Keratinocyte (primary cell): Measurements from ENCODE around the gene COX8A. TPM values are rescaled to one million over a fixed set of nuclear protein-coding genes. Genes with fewer than 3 reads are reported as not detected.

Experiments used
- DNase-seq: peaks from one replicate; pipeline ENCODE4 v3.0.0-alpha.2; 2011; ENCODE audit warnings: low read depth, missing footprints, low spot score
- FAIRE-seq: peaks from 2 replicates; lab custom pipeline; 2011; peaks lifted over from hg19 to GRCh38; lab: Jason Lieb, UNC
- H2AFZ ChIP-seq: 2 replicates; pipeline ENCODE4 v1.6.0; 2012; ENCODE audit warnings: low read length, control low read depth, inconsistent platforms; ENCODE audit not compliant: control insufficient read depth
- H3K27ac ChIP-seq: 2 replicates; pipeline ENCODE4 v1.5.1; 2011; ENCODE audit warnings: low read length; ENCODE audit not compliant: control insufficient read depth, insufficient read depth
- H3K27me3 ChIP-seq: 3 replicates; pipeline ENCODE4 v1.6.0; 2011; ENCODE audit warnings: low read length; ENCODE audit not compliant: control insufficient read depth, insufficient read depth; ENCODE audit errors: extremely low read depth
- H3K36me3 ChIP-seq, 2 experiments: 2 replicates in 1 of 2; 3 replicates in 1 of 2; pipeline ENCODE4 v1.5.1; 2011; ENCODE audit warnings: low read length in 2 of 2, mild to moderate bottlenecking in 1 of 2; ENCODE audit not compliant: control insufficient read depth in 2 of 2, insufficient read depth in 2 of 2; ENCODE audit errors: extremely low read depth in 1 of 2
- H3K4me1 ChIP-seq: 3 replicates; pipeline ENCODE4 v1.5.1; 2011; ENCODE audit warnings: low read length; ENCODE audit not compliant: control insufficient read depth, insufficient read depth; ENCODE audit errors: extremely low read depth
- H3K4me2 ChIP-seq: 3 replicates; pipeline ENCODE4 v1.6.0; 2011; ENCODE audit warnings: low read depth, low read length; ENCODE audit not compliant: control insufficient read depth, insufficient read depth; ENCODE audit errors: extremely low read depth
- H3K4me3 ChIP-seq, 3 experiments: fragments of 200-600 bp in 1 of 3; sonication (generic) in 1 of 3; 2 replicates in 2 of 3; 3 replicates in 1 of 3; pipeline ENCODE4 v1.5.1; 2011 to 2016; ENCODE audit warnings: low read length in 3 of 3, mild to moderate bottlenecking in 3 of 3, control low read depth in 2 of 3, inconsistent platforms in 1 of 3, low read depth in 1 of 3, mixed read lengths in 1 of 3, mixed run types in 1 of 3, moderate library complexity in 1 of 3; ENCODE audit not compliant: control insufficient read depth in 2 of 3, insufficient read depth in 2 of 3; ENCODE audit errors: extremely low read depth in 1 of 3
- H3K79me2 ChIP-seq: 2 replicates; pipeline ENCODE4 v1.6.0; 2012; ENCODE audit warnings: low read length; ENCODE audit not compliant: control insufficient read depth, insufficient read depth
- H3K9ac ChIP-seq: 3 replicates; pipeline ENCODE4 v1.6.0; 2011; ENCODE audit warnings: low read length; ENCODE audit not compliant: control insufficient read depth, insufficient read depth; ENCODE audit errors: extremely low read depth
- H3K9me1 ChIP-seq: 3 replicates; pipeline ENCODE4 v1.6.0; 2011; ENCODE audit warnings: low read length; ENCODE audit not compliant: control insufficient read depth, insufficient read depth; ENCODE audit errors: extremely low read depth
- H3K9me3 ChIP-seq: 2 replicates; pipeline ENCODE4 v1.5.1; 2012; ENCODE audit warnings: low read depth, low read length; ENCODE audit not compliant: control insufficient read depth
- H4K20me1 ChIP-seq: 3 replicates; pipeline ENCODE4 v1.6.0; 2011; ENCODE audit warnings: low read length; ENCODE audit not compliant: control insufficient read depth, insufficient read depth; ENCODE audit errors: extremely low read depth
- CTCF ChIP-seq, 3 experiments: IDR thresholded peaks in 1 of 3; conservative IDR thresholded peaks in 1 of 3; optimal IDR thresholded peaks in 1 of 3; 2 replicates in 2 of 3; 3 replicates in 1 of 3; pipeline versions ENCODE3 to v1.5.1; 2011; ENCODE audit warnings: low read length in 3 of 3, mild to moderate bottlenecking in 3 of 3, moderate library complexity in 2 of 3, control low read depth in 1 of 3, inconsistent platforms in 1 of 3; ENCODE audit not compliant: insufficient read depth in 2 of 3; ENCODE audit errors: extremely low read depth in 1 of 3
- EZH2 ChIP-seq: IDR thresholded peaks from one replicate; pipeline ENCODE4 v1.6.1; 2012; ENCODE audit warnings: inconsistent platforms, mild to moderate bottlenecking, low read length, moderate library complexity
- dilution Hi-C: fragments of 300-500 bp; cut with MboI; formaldehyde crosslinking; loops from one replicate; pipeline ENCODE4 v1.7.0; 2020; ENCODE audit warnings: low sequenced_read_pairs; ENCODE audit not compliant: extremely low pct_ligation_motif_present
- polyA plus RNA-seq, 5 experiments: library from polyadenylated mRNA; depleted of rRNA in 3 of 5; stranded (reverse) in 3 of 5; stranded (forward) in 1 of 5; unstranded in 1 of 5; fragments of >200 nt; gene quantifications; 1 replicate in 1 of 5; 2 replicates in 3 of 5; 3 replicates in 1 of 5; pipeline versions ENCODE4 v1.2.1 to v1.2.3, GENCODE V29; 2011 to 2012; ENCODE audit warnings: missing spikeins in 2 of 5, low read depth in 1 of 5, low replicate concordance in 1 of 5

COX8A gene
- polyA plus RNA-seq, 1 donor (not counting 4 experiments of a cell fraction or from before 2014, with no cell fraction given) = 159 TPM

GRCh38 chr11:63940786-63941185 lies 33.6 kb upstream of the COX8A start:
- no peak for TF ChIP-seq EZH2
- no peak for TF ChIP-seq CTCF (optimal IDR thresholded peaks at IDR 0.05 in 1 of 3, IDR thresholded peaks at IDR 0.05 in 1 of 3, conservative IDR thresholded peaks at IDR 0.05 in 1 of 3; ENCODE audit: extremely low read depth in 1 of 3, insufficient read depth in 2 of 3, low read length in 3 of 3)

GRCh38 chr11:63941901-63942300 lies 32.5 kb upstream of the COX8A start:
- Histone ChIP-seq H3K4me3 (no peak overlapping the region), H3K79me2 (peaks cover 50% of the 10 kb centered on the region), H3K9me1 (no peaks in the 10 kb centered on the region), H3K27ac (no peak overlapping the region), H3K27me3 (no peaks in the 10 kb centered on the region), H3K4me1 (peaks cover 17% of the 10 kb centered on the region), H3K9ac (no peak overlapping the region), H2AFZ (no peak overlapping the region), H4K20me1 (no peaks in the 10 kb centered on the region), H3K36me3 (peaks cover 6 to 12% of the 10 kb centered on the region in 2 experiments), H3K9me3 (no peaks in the 10 kb centered on the region), H3K4me2 (no peak overlapping the region)
- FAIRE-seq (no peak), DNase-seq (no peak)
- dilution Hi-C loops = no loop called here
- no peak for TF ChIP-seq CTCF (optimal IDR thresholded peaks at IDR 0.05 in 1 of 3, IDR thresholded peaks at IDR 0.05 in 1 of 3, conservative IDR thresholded peaks at IDR 0.05 in 1 of 3; ENCODE audit: extremely low read depth in 1 of 3, insufficient read depth in 2 of 3, low read length in 3 of 3)
- TF ChIP-seq EZH2 = no peak

More at GRCh38 chr11:63940786-63941185, 33.6 kb upstream of the COX8A start:
- no peak for DNase-seq
- Histone ChIP-seq H3K9me1 (no peaks in the 10 kb centered on the region), H3K4me2 (no peak overlapping the region), H3K9ac (no peak overlapping the region), H3K4me1 (peaks cover 17% of the 10 kb centered on the region), H3K27me3 (no peaks in the 10 kb centered on the region), H3K9me3 (no peaks in the 10 kb centered on the region), H3K36me3 (peaks cover 0 to 2% of the 10 kb centered on the region in 2 experiments), H3K4me3 (no peak overlapping the region), H2AFZ (no peak overlapping the region), H3K27ac (no peak overlapping the region), H4K20me1 (no peaks in the 10 kb centered on the region), H3K79me2 (peaks cover 50% of the 10 kb centered on the region)
- dilution Hi-C loops = no loop called here
- no peak for FAIRE-seq
